Neural cell (in vitro differentiated cells): Measurements from ENCODE around the gene DEGS2. TPM values are rescaled to one million over a fixed set of nuclear protein-coding genes. Genes with fewer than 3 reads are reported as not detected.

Experiments used
- H2AFZ ChIP-seq: fragments of 200-600, 300-800 bp; sonication (generic), shearing (Covaris generic); 2 replicates; pipeline ENCODE4 v1.6.0; 2014; ENCODE audit warnings: low read depth, mild to moderate bottlenecking, antibody characterized with exemption, low read length, moderate library complexity
- H3F3A ChIP-seq: fragments of 200-600 bp; shearing (Covaris generic); 2 replicates; pipeline ENCODE4 v1.6.1; 2016; ENCODE audit warnings: mild to moderate bottlenecking, moderate library complexity, mixed read lengths, antibody characterized with exemption, low read length; ENCODE audit not compliant: insufficient read depth, poor library complexity, severe bottlenecking
- H3K27ac ChIP-seq: fragments of 200-600, 300-800 bp; sonication (generic), shearing (Covaris generic); 2 replicates; pipeline ENCODE4 v1.5.1; 2014; ENCODE audit warnings: mild to moderate bottlenecking, low read length, moderate library complexity
- H3K27me3 ChIP-seq: fragments of 300-800, 200-600 bp; sonication (generic), shearing (Covaris generic); 2 replicates; pipeline ENCODE4 v1.6.0; 2014; ENCODE audit warnings: mild to moderate bottlenecking, low read depth, low read length, moderate library complexity; ENCODE audit not compliant: insufficient read depth
- H3K36me3 ChIP-seq: fragments of 300-800, 200-600 bp; sonication (generic), shearing (Covaris generic); 2 replicates; pipeline ENCODE4 v1.5.1; 2014; ENCODE audit warnings: mild to moderate bottlenecking, antibody characterized with exemption, low read length, moderate library complexity; ENCODE audit not compliant: insufficient read depth
- H3K4me2 ChIP-seq: fragments of 300-800, 200-600 bp; sonication (generic), shearing (Covaris generic); 2 replicates; pipeline ENCODE4 v1.6.0; 2014; ENCODE audit warnings: mild to moderate bottlenecking, low read length
- H3K4me3 ChIP-seq: fragments of 300-800, 200-600 bp; sonication (generic), shearing (Covaris generic); 2 replicates; pipeline ENCODE4 v1.5.1; 2014; ENCODE audit warnings: mild to moderate bottlenecking, low read length, moderate library complexity
- H3K79me2 ChIP-seq: fragments of 200-600 bp; shearing (Covaris generic); replicated peaks from 2 replicates; pipeline ENCODE4 v1.6.0; 2014; ENCODE audit warnings: mild to moderate bottlenecking, low read length, moderate library complexity; ENCODE audit not compliant: insufficient read depth
- H3K9ac ChIP-seq: fragments of 300-800, 200-600 bp; sonication (generic), shearing (Covaris generic); 2 replicates; pipeline ENCODE4 v1.6.1; 2016; ENCODE audit warnings: mild to moderate bottlenecking, low read length, mixed read lengths
- H3K9me2 ChIP-seq: fragments of 200-600 bp; shearing (Covaris generic); 2 replicates; pipeline ENCODE4 v1.6.1; 2016; ENCODE audit warnings: mild to moderate bottlenecking, low read length, mixed read lengths; ENCODE audit not compliant: insufficient read depth
- H3K9me3 ChIP-seq: fragments of 200-600, 300-800 bp; sonication (generic), shearing (Covaris generic); 2 replicates; pipeline ENCODE4 v1.6.1; 2016; ENCODE audit warnings: mild to moderate bottlenecking, mixed run types, low read length, moderate library complexity, mixed read lengths
- H4K20me1 ChIP-seq: fragments of 200-600 bp; shearing (Covaris generic); 2 replicates; pipeline ENCODE4 v1.6.1; 2016; ENCODE audit warnings: mild to moderate bottlenecking, mixed run types; ENCODE audit not compliant: insufficient read depth
- EP300 ChIP-seq: fragments of 450-650 bp; conservative IDR thresholded peaks from 2 replicates; pipeline ENCODE4 v1.6.1; 2014; ENCODE audit warnings: antibody characterized with exemption, mild to moderate bottlenecking, moderate library complexity; ENCODE audit not compliant: poor library complexity, severe bottlenecking
- EZH2 ChIP-seq: fragments of 200-600, 300-800 bp; shearing (Covaris generic), sonication (generic); IDR thresholded peaks from 2 replicates; pipeline ENCODE4 v1.6.1; 2014; ENCODE audit warnings: antibody characterized with exemption, low read length, borderline replicate concordance, mild to moderate bottlenecking; ENCODE audit not compliant: insufficient read depth, poor library complexity, severe bottlenecking
- MXI1 ChIP-seq: fragments of 450-650 bp; conservative IDR thresholded peaks from 2 replicates; pipeline ENCODE4 v1.6.1; 2014; ENCODE audit warnings: antibody characterized with exemption, mild to moderate bottlenecking; ENCODE audit not compliant: poor library complexity, severe bottlenecking
- POLR2AphosphoS5 ChIP-seq: IDR thresholded peaks from 2 replicates; pipeline ENCODE4 v1.6.1; 2012
- RAD21 ChIP-seq: fragments of 450-650 bp; conservative IDR thresholded peaks from 2 replicates; pipeline ENCODE4 v1.6.1; 2014; ENCODE audit warnings: antibody characterized with exemption, mild to moderate bottlenecking, moderate library complexity
- REST ChIP-seq: IDR thresholded peaks from 2 replicates; pipeline ENCODE4 v1.6.1; 2012; ENCODE audit warnings: borderline replicate concordance
- SMC3 ChIP-seq: fragments of 450-650 bp; conservative IDR thresholded peaks from 2 replicates; pipeline ENCODE4 v1.6.1; 2014; ENCODE audit warnings: antibody characterized with exemption, mild to moderate bottlenecking, moderate library complexity; ENCODE audit not compliant: poor library complexity
- TAF1 ChIP-seq: IDR thresholded peaks from 2 replicates; pipeline ENCODE4 v1.6.1; 2012; ENCODE audit warnings: low read depth
- polyA plus RNA-seq: library from polyadenylated mRNA; depleted of rRNA; stranded (reverse); fragments of >200 nt; gene quantifications from 2 replicates; pipeline ENCODE4 v1.2.3, GENCODE V29; 2014
- TF ChIP-seq, protein P1 (sequence below): fragments of 450-650 bp; IDR thresholded peaks from 2 replicates; pipeline ENCODE4 v1.5.1; 2014; ENCODE audit warnings: antibody characterized with exemption, mild to moderate bottlenecking, moderate library complexity; ENCODE audit not compliant: poor library complexity, severe bottlenecking

DEGS2 gene
- polyA plus RNA-seq, 1 donor from 2014 or later = 0.37 TPM

DNA sequence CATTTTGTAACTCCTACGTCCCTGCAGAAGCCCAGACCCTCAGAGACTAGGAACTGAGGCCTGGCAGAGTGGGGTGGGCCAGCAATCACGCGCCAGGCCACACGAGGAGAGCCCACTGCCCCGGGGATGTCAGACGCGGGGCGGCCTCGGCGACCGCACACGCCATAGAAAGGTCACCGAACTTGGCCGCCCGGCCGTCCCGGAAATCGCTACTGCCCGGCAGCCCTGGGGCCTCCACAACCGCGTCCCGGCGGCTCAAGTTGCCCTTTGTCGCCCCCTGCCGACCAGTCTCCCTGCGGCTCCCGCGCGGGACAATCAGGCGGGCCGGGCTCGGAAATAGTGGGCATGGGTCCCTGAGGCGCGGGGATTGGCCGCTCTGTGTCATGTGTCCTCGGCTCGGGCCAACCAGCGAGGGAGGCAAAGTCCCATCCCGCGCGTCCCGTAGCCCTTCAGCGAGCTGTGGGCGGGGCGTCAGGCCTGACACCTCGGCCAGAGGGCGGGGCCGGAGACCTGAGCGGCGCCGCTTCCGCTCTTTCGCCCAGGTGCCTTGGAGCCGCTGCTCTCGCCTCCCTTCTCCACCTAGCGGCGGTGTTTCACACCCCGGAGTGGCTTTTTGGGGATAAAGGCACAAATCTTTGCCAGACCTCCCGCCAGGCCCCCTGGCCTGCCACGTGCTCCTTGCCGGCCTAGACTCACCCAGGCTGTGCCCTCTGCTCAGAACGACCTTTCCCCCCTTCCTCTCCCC, 33.4 kb upstream of the DEGS2 start:
- H3K27ac ChIP-seq = peak overlapping the region; percentile 24
- H3F3A ChIP-seq = no peaks in the 10 kb centered on the region
- no peaks in the 10 kb centered on the region for H3K9me3 ChIP-seq
- peak; percentile 85 for TF ChIP-seq SMC3
- TF ChIP-seq REST = no peak
- TF ChIP-seq RAD21 = peak; percentile 88
- TF ChIP-seq POLR2AphosphoS5 = peak; percentile 52
- TF ChIP-seq EP300 = no peak
- TF ChIP-seq, protein P1, sequence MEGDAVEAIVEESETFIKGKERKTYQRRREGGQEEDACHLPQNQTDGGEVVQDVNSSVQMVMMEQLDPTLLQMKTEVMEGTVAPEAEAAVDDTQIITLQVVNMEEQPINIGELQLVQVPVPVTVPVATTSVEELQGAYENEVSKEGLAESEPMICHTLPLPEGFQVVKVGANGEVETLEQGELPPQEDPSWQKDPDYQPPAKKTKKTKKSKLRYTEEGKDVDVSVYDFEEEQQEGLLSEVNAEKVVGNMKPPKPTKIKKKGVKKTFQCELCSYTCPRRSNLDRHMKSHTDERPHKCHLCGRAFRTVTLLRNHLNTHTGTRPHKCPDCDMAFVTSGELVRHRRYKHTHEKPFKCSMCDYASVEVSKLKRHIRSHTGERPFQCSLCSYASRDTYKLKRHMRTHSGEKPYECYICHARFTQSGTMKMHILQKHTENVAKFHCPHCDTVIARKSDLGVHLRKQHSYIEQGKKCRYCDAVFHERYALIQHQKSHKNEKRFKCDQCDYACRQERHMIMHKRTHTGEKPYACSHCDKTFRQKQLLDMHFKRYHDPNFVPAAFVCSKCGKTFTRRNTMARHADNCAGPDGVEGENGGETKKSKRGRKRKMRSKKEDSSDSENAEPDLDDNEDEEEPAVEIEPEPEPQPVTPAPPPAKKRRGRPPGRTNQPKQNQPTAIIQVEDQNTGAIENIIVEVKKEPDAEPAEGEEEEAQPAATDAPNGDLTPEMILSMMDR = peak; percentile 98
- peak; percentile 67 for TF ChIP-seq MXI1
- peak overlapping the region; percentile 24 for H3K4me2 ChIP-seq
- H3K27me3 ChIP-seq = no peaks in the 10 kb centered on the region
- peak overlapping the region; percentile 66 for H3K4me3 ChIP-seq
- H3K9ac ChIP-seq = peak overlapping the region; percentile 56
- no peaks in the 10 kb centered on the region for H4K20me1 ChIP-seq
- peak overlapping the region; percentile 89 for H2AFZ ChIP-seq
- H3K36me3 ChIP-seq = no peaks in the 10 kb centered on the region
- H3K79me2 ChIP-seq = no peaks in the 10 kb centered on the region
- H3K9me2 ChIP-seq = no peaks in the 10 kb centered on the region

GRCh38 chr14:100192250-100192671, 32.8 kb upstream of the DEGS2 start:
- Histone ChIP-seq H3K4me2 (peak overlapping the region; percentile 19), H4K20me1 (no peaks in the 10 kb centered on the region), H3K27me3 (no peaks in the 10 kb centered on the region), H3K79me2 (no peaks in the 10 kb centered on the region), H3F3A (no peaks in the 10 kb centered on the region), H2AFZ (no peak overlapping the region), H3K4me3 (peak overlapping the region; percentile 66), H3K36me3 (no peaks in the 10 kb centered on the region), H3K27ac (peak overlapping the region; percentile 16), H3K9ac (peak overlapping the region; percentile 56), H3K9me3 (no peaks in the 10 kb centered on the region), H3K9me2 (no peaks in the 10 kb centered on the region)
- TF ChIP-seq EP300 = no peak
- TF ChIP-seq MXI1 = no peak
- TF ChIP-seq, protein P1 = no peak
- TF ChIP-seq EZH2 = no peak
- TF ChIP-seq REST = no peak
- no peak for TF ChIP-seq POLR2AphosphoS5
- TF ChIP-seq RAD21 = no peak
- no peak for TF ChIP-seq TAF1
- no peak for TF ChIP-seq SMC3
